ENCODE measurements around the gene RGS14.
A peak's percentile ranks its signal among the peaks of the same experiment; 100 is the strongest.

RGS14 gene

GRCh38 chr5:177357459-177358351 lies at the start of gene RGS14:
Gene RGS14, plus strand, starts transcription at chr5:177357924. Its CDS starts 101 bp downstream, at chr5:177358025.
- peak; percentile 15 to 61 (median 31) for DNase-seq

GRCh38 chr5:177308740-177309139 lies 49.0 kb upstream of the RGS14 start:
- DNase-seq: no peak

- DNase-seq: peak; percentile 23 to 56 (median 55)
Measured at GRCh38 chr5:177309351-177310191, 48.2 kb upstream of the RGS14 start.

- DNase-seq: peak in 2 of 3 experiments; percentile 45 to 61
Measured at GRCh38 chr5:177310332-177310731, 47.4 kb upstream of the RGS14 start.

GRCh38 chr5:177310757-177311391 lies 46.9 kb upstream of the RGS14 start:
- peak in 2 of 3 experiments; percentile 45 to 61 for DNase-seq

- peak in 1 of 3 experiments; percentile 40 for DNase-seq
Measured at GRCh38 chr5:177311392-177311722, 46.4 kb upstream of the RGS14 start.

- DNase-seq: peak; percentile 94 to 98 (median 97)
Measured at GRCh38 chr5:177311723-177312648, 45.7 kb upstream of the RGS14 start, which contains the start of gene MXD3. Gene MXD3, minus strand, starts transcription at chr5:177311898. Its CDS starts 68 bp downstream, at chr5:177311830.

- peak; percentile 54 to 73 (median 61) for DNase-seq
Measured at GRCh38 chr5:177312649-177313181, 45.0 kb upstream of the RGS14 start.

- no peak for DNase-seq
Measured at GRCh38 chr5:177313561-177314259, 44.0 kb upstream of the RGS14 start.

- no peak for DNase-seq
Measured at GRCh38 chr5:177314376-177315342, 43.1 kb upstream of the RGS14 start.

- DNase-seq: no peak
Measured at GRCh38 chr5:177315411-177315810, 42.3 kb upstream of the RGS14 start.

GRCh38 chr5:177316005-177316404 lies 41.7 kb upstream of the RGS14 start:
- no peak for DNase-seq

- DNase-seq: peak; percentile 33 to 73 (median 64)
Measured at GRCh38 chr5:177317959-177318377, 39.8 kb upstream of the RGS14 start.

GRCh38 chr5:177319913-177320588 lies 37.7 kb upstream of the RGS14 start:
- no peak for DNase-seq

- no peak for DNase-seq
Measured at GRCh38 chr5:177320879-177321278, 36.8 kb upstream of the RGS14 start.

- no peak for DNase-seq
Measured at GRCh38 chr5:177325868-177326381, 31.8 kb upstream of the RGS14 start.

- DNase-seq: no peak
Measured at GRCh38 chr5:177327539-177328522, 29.9 kb upstream of the RGS14 start.
